HUES6 (cell line): ENCODE data around the gene COLGALT1.
"Not testable (repeated sequence)": the region's sequence is repeated elsewhere in the genome, so short reads cannot be mapped to it uniquely, and the experiment has no call there.

Source experiments
- H3K27ac ChIP-seq: 2 replicates; pipeline ENCODE4 v1.7.0; 2013; ENCODE audit warnings: low read depth, mild to moderate bottlenecking, low read length, inconsistent platforms
- H3K27me3 ChIP-seq: 2 replicates; pipeline ENCODE4 v1.6.1; 2013; ENCODE audit warnings: low read length; ENCODE audit not compliant: control insufficient read depth, insufficient read depth
- H3K36me3 ChIP-seq: 2 replicates; pipeline ENCODE4 v1.6.1; 2013; ENCODE audit warnings: low read length; ENCODE audit not compliant: control insufficient read depth, insufficient read depth
- H3K4me1 ChIP-seq: 2 replicates; pipeline ENCODE4 v1.6.1; 2013; ENCODE audit warnings: low read length; ENCODE audit not compliant: control insufficient read depth, insufficient read depth
- H3K4me3 ChIP-seq: 2 replicates; pipeline ENCODE4 v1.5.1; 2013; ENCODE audit warnings: low read depth, low read length
- H3K9ac ChIP-seq: one replicate; pipeline ENCODE4 v1.6.1; 2013; ENCODE audit warnings: mild to moderate bottlenecking, low read length
- H3K9me3 ChIP-seq: 2 replicates; pipeline ENCODE4 v1.6.1; 2013; ENCODE audit warnings: low read depth, low read length; ENCODE audit not compliant: control insufficient read depth, insufficient read depth

COLGALT1 gene

DNA sequence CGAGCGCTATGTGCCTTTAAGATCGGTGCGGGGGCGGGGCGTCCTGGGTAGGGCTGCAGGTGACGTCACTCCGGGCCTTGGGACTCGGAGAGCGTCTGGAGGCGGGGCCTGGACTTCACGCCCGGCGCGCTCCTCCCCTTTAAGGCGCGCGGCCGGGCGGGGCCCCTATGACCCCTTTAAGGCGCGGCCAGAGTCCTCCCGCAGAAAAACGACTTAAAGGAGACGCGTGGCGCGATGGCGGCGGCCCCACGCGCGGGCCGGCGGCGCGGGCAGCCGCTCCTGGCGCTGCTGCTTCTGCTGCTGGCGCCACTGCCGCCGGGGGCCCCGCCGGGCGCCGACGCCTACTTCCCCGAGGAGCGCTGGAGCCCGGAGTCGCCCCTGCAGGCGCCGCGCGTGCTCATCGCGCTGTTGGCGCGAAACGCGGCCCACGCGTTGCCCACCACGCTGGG lies at the start of gene COLGALT1:
Gene COLGALT1, plus strand, starts transcription at position 170 of the 449 bp plus-strand sequence. Its CDS starts 65 bp downstream, at position 235.
- H3K36me3 ChIP-seq = peaks cover 15% of the 10 kb centered on the region
- no peaks in the 10 kb centered on the region for H3K27me3 ChIP-seq
- H3K4me3 ChIP-seq = peak within 1 kb of the TSS; percentile 78
- H3K4me1 ChIP-seq = peaks cover 11% of the 10 kb centered on the region; the same call in 1 of the 2 replicates
- H3K27ac ChIP-seq = no peak within 1 kb of the TSS
- H3K9ac ChIP-seq = peak within 1 kb of the TSS; percentile 60
- H3K9me3 ChIP-seq = no peaks in the 10 kb centered on the region

DNA sequence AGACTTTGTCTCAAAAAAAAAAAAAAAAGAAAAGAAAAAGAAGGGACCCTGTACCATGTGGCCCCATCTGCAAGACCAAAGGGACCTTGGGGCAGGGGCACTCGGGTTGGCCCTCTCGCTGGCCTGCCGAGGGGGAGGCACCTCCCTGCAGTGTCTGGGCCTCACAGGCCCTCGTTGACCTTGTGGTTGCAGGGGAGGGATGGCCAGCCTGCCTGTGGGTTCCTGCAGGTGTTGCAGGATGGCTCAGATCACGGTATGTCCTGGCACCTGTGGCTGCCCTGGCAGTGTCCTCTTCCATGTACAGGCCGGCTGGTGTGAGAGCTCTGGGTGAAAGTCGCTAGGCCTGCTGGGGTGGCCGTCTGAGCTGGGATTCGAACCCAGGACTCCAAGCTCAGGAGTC lies 48.7 kb upstream of the COLGALT1 start:
- no peak overlapping the region for H3K4me3 ChIP-seq
- H3K27ac ChIP-seq = no peak overlapping the region
- H3K4me1 ChIP-seq = peaks cover 6% of the 10 kb centered on the region
- no peaks in the 10 kb centered on the region for H3K27me3 ChIP-seq
- no peak overlapping the region for H3K9ac ChIP-seq
- no peaks in the 10 kb centered on the region for H3K9me3 ChIP-seq
- no peaks in the 10 kb centered on the region for H3K36me3 ChIP-seq

DNA sequence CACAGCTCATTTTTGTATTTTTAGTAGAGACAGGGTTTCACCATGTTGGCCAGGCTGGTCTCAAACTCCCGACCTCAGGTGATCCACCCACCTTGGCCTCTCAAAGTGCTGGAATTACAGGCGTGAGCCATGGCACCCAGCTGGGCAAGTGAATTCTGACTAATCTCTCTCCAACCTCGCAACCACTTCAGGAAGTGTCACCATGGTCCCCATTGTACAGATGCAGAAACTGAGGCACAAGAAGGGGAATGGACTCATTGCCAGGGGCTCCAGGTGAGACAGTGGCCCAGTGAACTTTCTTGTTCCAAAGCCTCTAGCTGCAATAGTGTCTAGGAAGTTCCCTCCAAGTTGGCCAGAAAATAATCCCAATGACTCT lies 46.9 kb upstream of the COLGALT1 start:
- H3K9ac ChIP-seq, H3K36me3 ChIP-seq, H3K27ac ChIP-seq, H3K4me3 ChIP-seq, H3K27me3 ChIP-seq, H3K9me3 ChIP-seq, H3K4me1 ChIP-seq: not testable (repeated sequence)

DNA sequence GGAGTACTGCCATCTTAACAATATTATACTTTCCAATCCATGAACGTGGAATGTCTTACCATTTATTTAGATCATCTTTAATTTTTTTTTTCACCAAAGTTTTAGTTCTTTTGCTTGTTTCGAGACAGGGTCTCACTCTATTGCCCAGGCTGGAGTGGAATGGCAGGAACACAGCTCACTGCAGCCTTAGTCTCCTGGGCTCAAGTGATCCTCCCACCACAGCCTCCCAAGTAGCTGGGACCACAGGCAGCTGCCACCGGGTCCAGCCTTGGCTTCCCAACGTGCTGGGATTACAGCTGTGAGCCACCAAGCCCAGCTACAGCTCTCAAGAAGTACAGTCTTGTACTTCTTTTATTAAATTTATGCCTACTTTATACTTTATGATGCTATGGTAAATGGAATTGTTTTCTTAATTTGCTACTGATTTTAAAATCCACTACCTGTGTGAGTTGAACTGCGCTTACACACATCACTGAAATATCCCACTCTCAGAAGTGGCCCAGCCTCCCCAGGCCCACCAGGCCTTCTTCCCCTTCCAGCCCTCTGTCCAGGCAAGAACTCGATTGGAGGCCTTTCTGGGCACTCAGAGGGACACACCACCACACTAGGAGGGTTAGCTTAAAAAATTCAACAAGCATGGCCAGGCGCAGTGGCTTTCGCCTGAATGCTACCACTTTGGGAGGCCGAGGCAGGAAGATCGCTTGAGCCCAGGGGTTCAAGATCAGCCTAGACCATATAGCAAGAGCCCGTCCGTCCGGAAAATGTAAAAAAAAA lies 45.0 kb upstream of the COLGALT1 start:
- Histone ChIP-seq H3K4me1 (peaks cover 6% of the 10 kb centered on the region), H3K4me3 (peak overlapping the region; percentile 86), H3K36me3 (no peaks in the 10 kb centered on the region), H3K27me3 (no peaks in the 10 kb centered on the region), H3K9ac (peak overlapping the region; percentile 92), H3K27ac (peak overlapping the region; percentile 9; the same call in 1 of the 2 replicates), H3K9me3 (no peaks in the 10 kb centered on the region)

DNA sequence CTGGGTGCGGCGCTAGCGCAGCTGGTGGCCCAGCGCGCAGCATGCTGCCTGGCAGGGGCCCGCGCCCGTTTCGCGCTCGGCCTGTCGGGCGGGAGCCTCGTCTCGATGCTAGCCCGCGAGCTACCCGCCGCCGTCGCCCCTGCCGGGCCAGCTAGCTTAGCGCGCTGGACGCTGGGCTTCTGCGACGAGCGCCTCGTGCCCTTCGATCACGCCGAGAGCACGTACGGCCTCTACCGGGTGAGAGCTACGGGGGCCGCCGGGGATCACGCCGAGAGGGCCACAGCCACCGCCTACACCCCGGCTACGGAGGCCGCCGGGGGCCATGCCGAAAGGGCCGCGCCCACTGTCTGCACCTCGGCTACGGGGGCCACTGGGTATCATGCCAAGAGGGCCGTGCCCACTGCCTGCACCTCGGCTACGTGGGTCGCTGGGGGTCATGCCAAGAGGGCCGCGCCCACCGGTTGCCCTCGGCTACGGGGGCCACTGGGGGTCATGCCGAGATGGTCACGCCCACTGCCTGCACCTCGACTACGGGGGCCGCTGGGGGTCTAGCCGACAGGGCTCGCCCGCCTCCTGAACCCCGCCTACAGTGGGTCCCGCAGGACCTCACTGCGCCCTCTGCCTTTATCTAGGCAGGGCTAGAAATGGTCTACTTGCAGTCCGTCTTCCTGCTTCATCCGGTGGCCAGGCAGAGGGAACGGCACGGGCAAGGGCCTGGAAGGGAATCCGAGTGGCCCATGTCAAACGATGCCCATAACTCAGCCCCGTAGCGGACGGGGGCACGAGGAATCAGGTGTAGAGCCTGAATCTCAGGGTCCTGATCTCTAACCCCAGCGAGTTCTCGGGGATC lies 43.5 kb upstream of the COLGALT1 start:
- H3K27me3 ChIP-seq = no peaks in the 10 kb centered on the region
- peaks cover 10% of the 10 kb centered on the region for H3K36me3 ChIP-seq
- H3K9me3 ChIP-seq = no peaks in the 10 kb centered on the region
- H3K27ac ChIP-seq = peak overlapping the region; percentile 74; the same call in 1 of the 2 replicates
- peak overlapping the region; percentile 86 for H3K4me3 ChIP-seq
- H3K9ac ChIP-seq = peak overlapping the region; percentile 92
- H3K4me1 ChIP-seq = peaks cover 6% of the 10 kb centered on the region

DNA sequence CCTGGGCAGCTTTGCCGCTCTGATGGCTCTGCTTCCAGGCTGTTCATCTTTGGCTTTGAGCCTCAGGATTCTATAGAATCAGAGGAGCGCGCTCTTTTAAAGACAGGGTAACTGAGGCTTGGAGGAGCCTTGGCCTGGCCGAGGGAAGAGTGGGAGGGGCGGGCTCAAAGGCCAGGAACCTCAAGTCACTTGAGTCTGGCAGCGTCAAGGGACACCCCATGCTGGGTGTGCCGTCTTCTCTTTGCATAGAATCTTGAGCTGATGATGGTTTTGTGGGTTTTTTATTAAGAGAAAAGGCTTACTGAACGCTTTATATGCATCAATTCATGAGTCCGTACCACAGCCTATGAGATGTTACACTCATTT lies 42.9 kb upstream of the COLGALT1 start:
- peak overlapping the region; percentile 86 for H3K4me3 ChIP-seq
- H3K27me3 ChIP-seq = no peaks in the 10 kb centered on the region
- H3K9me3 ChIP-seq = peaks cover 6% of the 10 kb centered on the region
- H3K27ac ChIP-seq = no peak overlapping the region
- H3K9ac ChIP-seq = peak overlapping the region; percentile 92
- H3K4me1 ChIP-seq = peaks cover 6% of the 10 kb centered on the region
- H3K36me3 ChIP-seq = peaks cover 16% of the 10 kb centered on the region

DNA sequence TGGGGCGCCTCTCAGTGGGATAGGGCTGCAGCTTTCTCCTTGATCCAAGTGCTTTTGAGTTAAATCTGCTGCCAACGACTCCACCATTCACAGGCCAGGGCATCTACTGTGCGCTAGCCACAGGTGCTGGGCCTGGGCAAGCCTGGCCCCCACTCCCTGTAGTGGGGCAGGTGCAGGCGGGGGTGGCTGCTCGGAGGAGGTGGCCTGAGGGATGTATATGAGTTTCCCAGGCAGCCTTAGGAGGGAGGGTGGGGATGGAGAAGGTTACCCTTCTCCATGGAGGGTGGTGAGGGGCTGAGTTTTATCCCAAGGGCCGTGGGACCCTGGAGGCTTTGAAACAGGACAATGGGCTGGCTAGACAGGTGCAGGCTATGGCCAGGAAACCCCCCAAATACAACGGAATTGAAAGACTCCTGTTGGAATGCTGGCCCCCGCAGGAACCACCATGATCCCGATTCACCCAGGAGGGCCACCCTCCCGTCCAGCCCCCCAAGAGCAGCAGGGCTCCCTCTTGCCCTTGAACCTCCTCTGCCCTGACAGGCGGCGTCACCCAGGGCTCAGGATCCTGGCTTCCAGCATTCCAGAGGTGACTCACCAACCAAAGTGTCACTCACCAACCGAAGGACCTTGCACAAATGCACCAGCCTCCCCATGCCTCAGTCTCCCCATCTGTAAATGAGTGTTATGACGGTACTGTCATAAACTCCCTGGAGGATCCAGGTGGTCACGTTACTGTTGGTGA lies 39.9 kb upstream of the COLGALT1 start:
- Histone ChIP-seq H3K27me3 (no peaks in the 10 kb centered on the region), H3K9ac (no peak overlapping the region), H3K36me3 (peaks cover 35% of the 10 kb centered on the region), H3K4me1 (peaks cover 1% of the 10 kb centered on the region), H3K27ac (no peak overlapping the region), H3K4me3 (no peak overlapping the region), H3K9me3 (peaks cover 8% of the 10 kb centered on the region)

DNA sequence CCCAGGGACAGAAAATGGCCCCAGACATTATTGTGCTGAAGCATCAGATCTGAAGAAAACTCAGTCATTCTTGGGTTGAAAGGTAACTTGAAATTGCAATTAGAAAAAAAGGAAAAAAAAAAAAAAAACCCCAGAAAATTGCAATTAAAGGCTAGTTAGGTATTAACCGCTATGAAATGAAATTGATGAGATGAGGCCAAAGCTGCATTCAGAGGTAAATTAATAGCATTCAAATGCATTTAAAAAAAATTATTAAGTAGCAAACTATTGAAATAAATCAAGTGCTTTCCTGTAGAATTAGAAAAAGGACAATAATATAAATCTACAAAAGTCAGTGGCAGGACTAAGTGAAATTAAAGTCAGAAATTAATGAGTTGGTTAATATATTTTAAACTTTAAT lies 37.6 kb upstream of the COLGALT1 start:
- peaks cover 39% of the 10 kb centered on the region for H3K36me3 ChIP-seq
- H3K27ac ChIP-seq = no peak overlapping the region
- H3K4me1 ChIP-seq = no peaks in the 10 kb centered on the region
- H3K9ac ChIP-seq = no peak overlapping the region
- H3K4me3 ChIP-seq = no peak overlapping the region
- no peaks in the 10 kb centered on the region for H3K27me3 ChIP-seq
- peaks cover 8% of the 10 kb centered on the region for H3K9me3 ChIP-seq

DNA sequence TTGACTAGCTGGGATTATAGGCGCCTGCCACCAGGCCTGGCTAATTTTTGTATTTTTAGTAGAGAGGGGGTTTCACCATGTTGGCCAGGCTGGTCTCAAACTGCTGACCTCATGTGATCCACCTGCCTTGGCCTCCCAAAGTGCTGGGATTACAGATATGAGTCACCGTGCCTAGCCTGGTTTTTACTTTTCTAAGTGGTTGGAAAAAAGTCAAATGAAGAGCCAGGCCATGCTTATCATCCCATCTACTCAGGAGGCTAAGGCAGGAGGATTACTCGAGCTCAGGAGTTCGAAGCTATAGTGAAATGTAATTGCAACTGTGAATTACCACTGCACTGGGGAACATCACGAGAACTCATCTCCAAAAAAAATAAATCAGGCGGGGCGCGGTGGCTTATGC lies 36.8 kb upstream of the COLGALT1 start:
- H3K36me3 ChIP-seq = peaks cover 39% of the 10 kb centered on the region
- not testable (repeated sequence) for H3K4me1 ChIP-seq, H3K9ac ChIP-seq, H3K27me3 ChIP-seq, H3K27ac ChIP-seq, H3K4me3 ChIP-seq, H3K9me3 ChIP-seq

DNA sequence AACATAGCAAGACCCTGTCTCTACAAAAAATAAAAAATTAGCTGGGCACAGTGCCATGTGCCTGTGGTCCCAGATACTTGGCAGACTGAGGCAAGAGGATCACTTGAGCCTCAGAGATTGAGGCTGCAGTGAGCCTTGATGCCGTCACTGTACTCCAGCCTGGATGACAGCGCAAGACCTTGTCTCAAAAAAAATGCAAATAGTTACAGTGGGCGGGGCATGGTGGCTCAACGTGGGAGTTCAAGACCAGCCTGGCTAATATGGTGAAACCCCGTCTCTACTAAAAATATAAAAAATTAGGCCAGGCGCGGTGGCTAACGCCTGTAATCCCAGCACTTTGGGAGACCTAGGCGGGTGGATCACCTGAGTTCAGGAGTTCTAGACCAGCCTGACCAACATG lies 35.5 kb upstream of the COLGALT1 start:
- H3K27me3 ChIP-seq = no peaks in the 10 kb centered on the region
- peaks cover 39% of the 10 kb centered on the region for H3K36me3 ChIP-seq
- no peak overlapping the region for H3K27ac ChIP-seq
- peaks cover 10% of the 10 kb centered on the region for H3K9me3 ChIP-seq
- no peak overlapping the region for H3K4me3 ChIP-seq
- H3K4me1 ChIP-seq = no peaks in the 10 kb centered on the region
- H3K9ac ChIP-seq = no peak overlapping the region
